GM19324 (cell line): ENCODE data around the gene C16orf78.

Source experiments
- ATAC-seq: cut with Tn5 transposase; IDR thresholded peaks from one replicate; pipeline ENCODE4 v1.9.1; 2021; ENCODE audit warnings: mild to moderate bottlenecking, moderate library complexity; ENCODE audit not compliant: unreplicated experiment, low FRiP score

Gene C16orf78

GRCh38 chr16:49427771-49428170 is 54.2 kb downstream of the C16orf78 start:
- no peak for ATAC-seq

- ATAC-seq: no peak
These were observed 55.2 kb downstream of the C16orf78 start for GRCh38 chr16:49428808-49429207.

GRCh38 chr16:49431040-49431439 is 57.4 kb downstream of the C16orf78 start:
- no peak for ATAC-seq

- no peak for ATAC-seq
These were observed 58.1 kb downstream of the C16orf78 start for GRCh38 chr16:49431591-49432290.

DNA sequence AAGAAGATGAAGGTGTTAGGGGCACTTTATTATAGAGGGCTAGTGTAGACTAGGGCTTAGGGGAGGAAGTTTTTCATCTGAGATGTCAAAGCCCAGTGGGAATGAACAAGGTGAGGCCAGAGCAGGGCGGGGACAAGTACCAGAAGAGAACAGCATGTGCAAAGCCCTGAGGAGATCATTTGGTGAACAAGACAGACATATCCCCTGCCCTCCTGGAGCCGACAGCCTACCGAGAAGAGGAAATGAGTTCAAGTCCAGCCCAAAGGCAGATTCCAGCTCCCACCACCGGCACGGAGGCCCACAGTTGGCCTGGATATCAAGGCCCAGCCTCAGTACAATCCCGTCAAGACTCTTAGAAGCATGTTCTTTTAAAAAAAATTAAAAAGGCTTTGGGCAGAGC is 61.1 kb downstream of the C16orf78 start:
- no peak for ATAC-seq

GRCh38 chr16:49436181-49436580 is 62.6 kb downstream of the C16orf78 start:
- no peak for ATAC-seq

DNA sequence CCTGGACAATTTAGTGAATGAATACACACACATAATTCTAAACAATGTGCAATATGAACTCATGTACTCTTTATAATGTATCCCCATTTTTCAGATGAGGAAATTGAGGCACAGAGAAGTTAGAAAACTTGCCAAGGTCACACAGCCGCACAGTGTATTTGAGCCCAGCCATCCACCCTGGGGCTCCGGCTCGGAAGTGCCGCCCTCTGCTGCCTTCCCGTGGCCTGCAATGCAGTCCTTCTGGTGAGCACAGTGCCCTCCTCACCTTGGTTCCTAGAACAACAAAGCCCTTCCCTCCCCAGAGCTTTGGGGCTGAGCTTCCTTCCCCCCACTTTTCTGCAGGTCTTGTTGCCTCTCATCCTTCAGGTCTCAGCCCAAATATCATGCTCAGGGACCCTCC is 63.7 kb downstream of the C16orf78 start:
- ATAC-seq: no peak

- no peak for ATAC-seq
These were observed 65.4 kb downstream of the C16orf78 start for GRCh38 chr16:49439050-49439449.

GRCh38 chr16:49439676-49440075 is 66.1 kb downstream of the C16orf78 start:
- ATAC-seq: no peak

- ATAC-seq: no peak
These were observed 66.8 kb downstream of the C16orf78 start for GRCh38 chr16:49440156-49441065.

DNA sequence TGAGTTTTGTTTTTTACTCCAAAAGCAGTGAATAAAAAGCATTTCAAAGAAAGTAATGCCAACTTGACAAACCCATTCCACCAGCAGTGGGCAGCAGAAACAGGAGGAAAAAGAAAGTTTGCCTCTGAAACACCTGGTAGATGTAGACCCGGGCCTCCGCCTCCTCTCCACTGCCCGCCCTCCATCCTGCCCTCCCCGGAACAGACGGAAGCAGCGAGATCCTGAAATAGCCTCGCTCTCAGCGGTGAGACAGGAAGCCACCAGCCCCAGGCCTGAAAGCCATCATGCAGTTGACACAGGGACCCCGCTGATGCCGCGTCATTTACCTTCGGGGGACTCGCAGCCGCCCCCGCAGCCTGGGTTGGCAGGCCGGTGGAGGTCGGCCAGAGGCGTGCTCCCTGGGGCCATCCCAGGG is 67.8 kb downstream of the C16orf78 start:
- ATAC-seq: peak; percentile 95

DNA sequence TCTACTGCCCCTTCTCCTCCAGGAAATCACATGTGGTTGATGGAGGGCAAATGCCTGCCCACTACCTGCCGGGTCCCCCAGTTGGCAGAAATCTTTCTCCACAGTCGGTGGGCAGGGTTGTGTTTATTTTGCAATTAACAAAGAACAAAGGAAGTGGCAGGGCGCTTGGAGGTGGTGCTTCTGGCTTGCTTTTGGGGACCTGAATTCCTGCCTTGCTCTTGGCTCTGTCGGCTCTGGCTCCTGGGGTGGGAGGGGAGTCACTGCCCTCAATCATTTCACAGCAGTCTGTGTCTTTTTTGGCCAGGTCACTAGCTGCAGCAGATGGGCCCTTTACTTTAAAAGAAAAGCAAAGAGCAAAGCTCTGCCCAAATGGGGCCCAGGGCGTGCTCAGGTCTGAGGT is 69.2 kb downstream of the C16orf78 start:
- no peak for ATAC-seq

DNA sequence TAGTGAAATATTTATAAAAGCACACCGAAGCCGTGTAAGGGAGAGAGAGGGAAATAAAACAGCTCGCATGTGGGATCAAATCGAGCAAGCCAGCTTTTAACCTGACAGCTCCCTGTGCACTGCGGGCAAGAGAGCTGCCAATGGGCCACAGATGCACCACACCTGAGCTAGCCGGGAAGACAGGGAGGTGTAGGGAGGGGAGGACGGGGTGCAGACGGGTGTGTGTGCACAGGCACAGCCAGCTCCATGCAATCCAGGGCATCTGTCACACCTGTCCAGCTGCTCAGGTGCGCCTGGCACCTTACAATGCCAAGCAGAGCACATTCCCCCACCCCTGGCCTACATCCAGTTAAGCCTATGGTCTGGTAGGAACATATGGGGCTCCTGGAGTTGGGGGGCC is 70.0 kb downstream of the C16orf78 start:
- ATAC-seq: no peak

- ATAC-seq: no peak
These were observed 73.2 kb downstream of the C16orf78 start for GRCh38 chr16:49446805-49447204.
